Testis (tissue), 2 donors: ENCODE data around the gene RP2.

Experiments used
- POLR2A ChIP-seq: fragments of 450-650 bp; IDR thresholded peaks from one replicate; pipeline ENCODE4 v1.6.1; 2017; ENCODE audit warnings: antibody characterized with exemption, mild to moderate bottlenecking, moderate library complexity
- TF ChIP-seq, protein P1 (sequence below), 3 experiments: fragments of 450-650 bp in 2 of 3; fragments of 200-600 bp in 1 of 3; sonication (generic) in 1 of 3; IDR thresholded peaks; one replicate each; pipeline ENCODE4 v1.5.1; 2016 to 2019; ENCODE audit warnings: antibody characterized with exemption in 3 of 3, mild to moderate bottlenecking in 2 of 3, moderate library complexity in 1 of 3

DNA sequence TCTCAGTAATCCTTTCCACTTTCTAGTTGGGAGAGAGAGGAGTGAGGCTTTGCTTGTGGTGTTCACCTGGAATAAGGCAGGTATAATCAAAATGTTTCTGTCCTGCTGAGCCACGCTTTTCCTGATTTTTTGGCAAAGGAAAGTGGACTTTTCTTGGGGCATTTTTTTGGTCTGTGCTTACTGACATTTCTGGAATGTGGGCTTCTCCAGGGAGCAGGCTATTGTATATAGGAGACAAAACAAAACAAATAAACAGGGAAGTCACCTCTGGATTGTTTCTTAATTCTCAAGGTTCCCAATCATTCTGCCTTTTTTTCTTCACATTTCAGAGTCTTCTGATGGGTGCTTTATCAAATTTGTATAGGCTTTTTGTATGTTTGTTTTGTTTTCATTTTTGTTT is 25.7 kb upstream of the RP2 start:
- TF ChIP-seq, protein P1, sequence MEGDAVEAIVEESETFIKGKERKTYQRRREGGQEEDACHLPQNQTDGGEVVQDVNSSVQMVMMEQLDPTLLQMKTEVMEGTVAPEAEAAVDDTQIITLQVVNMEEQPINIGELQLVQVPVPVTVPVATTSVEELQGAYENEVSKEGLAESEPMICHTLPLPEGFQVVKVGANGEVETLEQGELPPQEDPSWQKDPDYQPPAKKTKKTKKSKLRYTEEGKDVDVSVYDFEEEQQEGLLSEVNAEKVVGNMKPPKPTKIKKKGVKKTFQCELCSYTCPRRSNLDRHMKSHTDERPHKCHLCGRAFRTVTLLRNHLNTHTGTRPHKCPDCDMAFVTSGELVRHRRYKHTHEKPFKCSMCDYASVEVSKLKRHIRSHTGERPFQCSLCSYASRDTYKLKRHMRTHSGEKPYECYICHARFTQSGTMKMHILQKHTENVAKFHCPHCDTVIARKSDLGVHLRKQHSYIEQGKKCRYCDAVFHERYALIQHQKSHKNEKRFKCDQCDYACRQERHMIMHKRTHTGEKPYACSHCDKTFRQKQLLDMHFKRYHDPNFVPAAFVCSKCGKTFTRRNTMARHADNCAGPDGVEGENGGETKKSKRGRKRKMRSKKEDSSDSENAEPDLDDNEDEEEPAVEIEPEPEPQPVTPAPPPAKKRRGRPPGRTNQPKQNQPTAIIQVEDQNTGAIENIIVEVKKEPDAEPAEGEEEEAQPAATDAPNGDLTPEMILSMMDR (IDR thresholded peaks at IDR 0.05) = no peak
- no peak for TF ChIP-seq POLR2A
